Endothelial cell of umbilical vein (primary cell): ENCODE measurements around the gene SYNE3. TPM values are rescaled to one million over a fixed set of nuclear protein-coding genes. Genes with fewer than 3 reads are reported as not detected.

Experiments used
- BruUV-seq: library from RNA; stranded (reverse); fragments of 400-500 nt; replicated peaks from 2 replicates; lab custom pipeline; 2021; lab: Mats Ljungman, UMichigan
- CTCF ChIA-PET: fragments of 300-600, 350-600 bp; sonication (Branson Sonifier 250); formaldehyde crosslinking; loops from one replicate; lab custom pipeline; 2021; ENCODE audit warnings: antibody characterized with exemption, inconsistent platforms; lab: Charles Lee
- POLR2A ChIA-PET: fragments of 300-600, 350-600 bp; sonication (Branson Sonifier 250); formaldehyde crosslinking; loops from one replicate; lab custom pipeline; 2021; ENCODE audit warnings: antibody characterized with exemption, inconsistent platforms; lab: Charles Lee
- DNase-seq: peaks from one replicate; pipeline ENCODE4 v3.0.0-alpha.2; 2011; ENCODE audit warnings: low read depth, low spot score
- FAIRE-seq: peaks from 2 replicates; lab custom pipeline; 2011; peaks lifted over from hg19 to GRCh38; lab: Jason Lieb, UNC
- H2AFZ ChIP-seq: 2 replicates; pipeline ENCODE4 v1.6.0; 2012; ENCODE audit warnings: low read depth, low read length, control low read depth, inconsistent platforms
- H3K27ac ChIP-seq: 2 replicates; pipeline ENCODE4 v1.5.1; 2011; ENCODE audit warnings: low read depth, mild to moderate bottlenecking, control low read depth, low read length, moderate library complexity; ENCODE audit not compliant: insufficient read depth
- H3K27me3 ChIP-seq, 2 experiments: 2 replicates each; pipeline versions ENCODE4 v1.6.0 to v1.6.1; 2011; ENCODE audit warnings: low read length in 2 of 2, mixed read lengths in 1 of 2; ENCODE audit not compliant: control insufficient read depth in 2 of 2, insufficient read depth in 2 of 2
- H3K36me3 ChIP-seq, 2 experiments: 2 replicates in 1 of 2; 3 replicates in 1 of 2; pipeline ENCODE4 v1.5.1; 2011; ENCODE audit warnings: low read length in 2 of 2, mild to moderate bottlenecking in 1 of 2, moderate library complexity in 1 of 2; ENCODE audit not compliant: control insufficient read depth in 2 of 2, insufficient read depth in 2 of 2; ENCODE audit errors: extremely low read depth in 1 of 2
- H3K4me1 ChIP-seq: 3 replicates; pipeline ENCODE4 v1.5.1; 2011; ENCODE audit warnings: mild to moderate bottlenecking, low read length; ENCODE audit not compliant: control insufficient read depth, insufficient read depth; ENCODE audit errors: extremely low read depth
- H3K4me2 ChIP-seq: 2 replicates; pipeline ENCODE4 v1.6.1; 2011; ENCODE audit warnings: low read length, control low read depth, mixed read lengths; ENCODE audit not compliant: insufficient read depth
- H3K4me3 ChIP-seq, 3 experiments: fragments of 200-600 bp in 1 of 3; sonication (generic), shearing (Covaris generic) in 1 of 3; replicated peaks in 1 of 3; 2 replicates each; pipeline ENCODE4 v1.5.1; 2011 to 2016; ENCODE audit warnings: control low read depth in 3 of 3, low read length in 3 of 3, mild to moderate bottlenecking in 2 of 3, inconsistent platforms in 1 of 3, low read depth in 1 of 3, moderate library complexity in 1 of 3; ENCODE audit not compliant: insufficient read depth in 1 of 3
- H3K79me2 ChIP-seq: 2 replicates; pipeline ENCODE4 v1.6.0; 2012; ENCODE audit warnings: low read length, inconsistent platforms; ENCODE audit not compliant: control insufficient read depth, insufficient read depth
- H3K9ac ChIP-seq: replicated peaks from 2 replicates; pipeline ENCODE3; 2011; ENCODE audit warnings: low read length, control low read depth; ENCODE audit not compliant: insufficient read depth; ENCODE audit errors: extremely low read depth
- H3K9me1 ChIP-seq: replicated peaks from 3 replicates; pipeline ENCODE4 v1.6.0; 2011; ENCODE audit warnings: mild to moderate bottlenecking, low read length; ENCODE audit not compliant: control insufficient read depth, insufficient read depth; ENCODE audit errors: extremely low read depth
- H3K9me3 ChIP-seq: replicated peaks from 2 replicates; pipeline ENCODE4 v1.5.1; 2012; ENCODE audit warnings: low read length, inconsistent platforms; ENCODE audit not compliant: control insufficient read depth, insufficient read depth
- H4K20me1 ChIP-seq: replicated peaks from 2 replicates; pipeline ENCODE3; 2011; ENCODE audit warnings: mild to moderate bottlenecking, low read length; ENCODE audit not compliant: control insufficient read depth, insufficient read depth; ENCODE audit errors: extremely low read depth
- EZH2 ChIP-seq: IDR thresholded peaks from 2 replicates; pipeline ENCODE4 v1.6.1; 2012; ENCODE audit warnings: borderline replicate concordance, low read depth, mild to moderate bottlenecking, moderate library complexity, low read length, inconsistent platforms; ENCODE audit not compliant: severe bottlenecking
- FOS ChIP-seq: IDR thresholded peaks from 2 replicates; pipeline ENCODE4 v1.6.1; 2011; ENCODE audit warnings: mild to moderate bottlenecking, low read length, moderate library complexity, borderline replicate concordance; ENCODE audit not compliant: insufficient read depth
- GATA2 ChIP-seq: IDR thresholded peaks from 2 replicates; pipeline ENCODE4 v1.7.0; 2011; ENCODE audit warnings: low read depth, mild to moderate bottlenecking, moderate library complexity, mixed read lengths, low read length; ENCODE audit not compliant: insufficient read length, insufficient read depth
- JUN ChIP-seq: IDR thresholded peaks from 2 replicates; pipeline ENCODE4 v1.6.1; 2011; ENCODE audit warnings: borderline replicate concordance, low read depth; ENCODE audit not compliant: insufficient read length, insufficient read depth
- MYC ChIP-seq: IDR thresholded peaks from one replicate; pipeline ENCODE4 v1.6.1; 2011; ENCODE audit warnings: mild to moderate bottlenecking, low read depth, low read length
- POLR2A ChIP-seq: IDR thresholded peaks from 2 replicates; pipeline ENCODE4 v1.6.1; 2012; ENCODE audit warnings: low read depth, mild to moderate bottlenecking, control low read depth, low read length
- POLR2AphosphoS5 ChIP-seq: IDR thresholded peaks from 2 replicates; pipeline ENCODE4 v1.6.1; 2012; ENCODE audit warnings: low read depth, mild to moderate bottlenecking, control low read depth, low read length, moderate library complexity; ENCODE audit not compliant: insufficient read depth
- dilution Hi-C: fragments of 300-500 bp; cut with MboI; formaldehyde crosslinking; loops from one replicate; pipeline ENCODE4 v1.15.0; 2019; ENCODE audit warnings: low sequenced_read_pairs; ENCODE audit not compliant: extremely low pct_ligation_motif_present
- intact Hi-C: fragments of 100-400 bp; cut with micrococcal nuclease; formaldehyde crosslinking; loops from one replicate; pipeline ENCODE4 v1.10.0; 2022
- polyA plus RNA-seq, 4 experiments: library from polyadenylated mRNA; depleted of rRNA in 3 of 4; stranded (reverse) in 3 of 4; unstranded in 1 of 4; fragments of >200 nt; gene quantifications; 2 replicates each; pipeline versions ENCODE4 v1.2.1 to v1.2.3, GENCODE V29; 2011 to 2012; ENCODE audit warnings: missing spikeins in 1 of 4
- total RNA-seq: library from RNA; stranded (reverse); gene quantifications from 2 replicates; pipeline ENCODE4 v1.2.3, GENCODE V29; 2021
- TF ChIP-seq, protein P1 (sequence below): IDR thresholded peaks from 2 replicates; pipeline ENCODE4 v1.6.1; 2011; ENCODE audit not compliant: insufficient read depth, insufficient read length
- TF ChIP-seq, protein P2 (sequence below), 2 donors: IDR thresholded peaks; 1 replicate in 1 of 2; 2 replicates in 1 of 2; pipeline ENCODE4 v1.5.1; 2011; ENCODE audit warnings: low read length in 2 of 2, mild to moderate bottlenecking in 2 of 2, moderate library complexity in 2 of 2, control low read depth in 1 of 2, inconsistent platforms in 1 of 2, low read depth in 1 of 2; ENCODE audit not compliant: insufficient read depth in 1 of 2; ENCODE audit errors: extremely low read depth in 1 of 2

SYNE3 gene
- total and polyA plus RNA-seq, 2 donors (not counting 3 experiments of a cell fraction or from before 2014, with no cell fraction given) = 3.0 to 18.8 TPM

DNA sequence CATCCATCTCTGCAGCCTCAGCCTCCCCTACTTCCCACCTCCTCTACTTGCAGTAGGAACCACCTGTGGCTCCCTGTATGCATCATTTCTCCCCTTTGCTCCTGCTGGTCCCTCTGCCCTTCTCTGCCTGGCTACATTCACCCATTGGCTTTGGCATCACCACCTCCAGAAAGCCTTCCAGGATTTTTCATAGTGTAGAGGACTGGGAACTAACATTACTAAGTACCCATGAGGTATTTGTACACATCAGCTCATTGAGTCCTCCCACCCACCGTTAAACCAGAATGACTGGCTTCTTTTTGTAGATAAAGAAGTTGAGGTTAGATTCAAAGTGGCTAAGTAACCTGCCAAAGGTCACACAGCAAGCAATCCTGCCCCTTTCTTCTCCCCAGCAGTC, 17.1 kb downstream of the SYNE3 start:
- FAIRE-seq = no peak
- ChIA-PET POLR2A (no interaction called here), CTCF (no interaction called here)
- Histone ChIP-seq H3K4me3 (no peak overlapping the region), H3K9me3 (no peaks in the 10 kb centered on the region), H3K4me1 (peaks cover 38% of the 10 kb centered on the region), H2AFZ (no peak overlapping the region), H3K36me3 (no peaks in the 10 kb centered on the region), H3K9ac (no peak overlapping the region), H3K9me1 (no peaks in the 10 kb centered on the region), H4K20me1 (no peaks in the 10 kb centered on the region), H3K4me2 (no peak overlapping the region), H3K27me3 (no peaks in the 10 kb centered on the region), H3K27ac (no peak overlapping the region), H3K79me2 (no peaks in the 10 kb centered on the region)
- DNase-seq = no peak
- intact Hi-C loops (no loop called here), dilution Hi-C loops (no loop called here)
- no TSS peak for BruUV-seq
- TF ChIP-seq POLR2A (no peak), GATA2 (no peak), MYC (no peak), EZH2 (no peak), FOS (no peak), POLR2AphosphoS5 (no peak), JUN (no peak)
- TF ChIP-seq, protein P1, sequence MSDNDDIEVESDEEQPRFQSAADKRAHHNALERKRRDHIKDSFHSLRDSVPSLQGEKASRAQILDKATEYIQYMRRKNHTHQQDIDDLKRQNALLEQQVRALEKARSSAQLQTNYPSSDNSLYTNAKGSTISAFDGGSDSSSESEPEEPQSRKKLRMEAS = no peak
- TF ChIP-seq, protein P2, sequence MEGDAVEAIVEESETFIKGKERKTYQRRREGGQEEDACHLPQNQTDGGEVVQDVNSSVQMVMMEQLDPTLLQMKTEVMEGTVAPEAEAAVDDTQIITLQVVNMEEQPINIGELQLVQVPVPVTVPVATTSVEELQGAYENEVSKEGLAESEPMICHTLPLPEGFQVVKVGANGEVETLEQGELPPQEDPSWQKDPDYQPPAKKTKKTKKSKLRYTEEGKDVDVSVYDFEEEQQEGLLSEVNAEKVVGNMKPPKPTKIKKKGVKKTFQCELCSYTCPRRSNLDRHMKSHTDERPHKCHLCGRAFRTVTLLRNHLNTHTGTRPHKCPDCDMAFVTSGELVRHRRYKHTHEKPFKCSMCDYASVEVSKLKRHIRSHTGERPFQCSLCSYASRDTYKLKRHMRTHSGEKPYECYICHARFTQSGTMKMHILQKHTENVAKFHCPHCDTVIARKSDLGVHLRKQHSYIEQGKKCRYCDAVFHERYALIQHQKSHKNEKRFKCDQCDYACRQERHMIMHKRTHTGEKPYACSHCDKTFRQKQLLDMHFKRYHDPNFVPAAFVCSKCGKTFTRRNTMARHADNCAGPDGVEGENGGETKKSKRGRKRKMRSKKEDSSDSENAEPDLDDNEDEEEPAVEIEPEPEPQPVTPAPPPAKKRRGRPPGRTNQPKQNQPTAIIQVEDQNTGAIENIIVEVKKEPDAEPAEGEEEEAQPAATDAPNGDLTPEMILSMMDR (IDR thresholded peaks at IDR 0.05; ENCODE audit: extremely low read depth in 1 of 2, insufficient read depth in 1 of 2, low read depth in 1 of 2, low read length in 2 of 2) = no peak
